ENCODE results near the gene UBAC1. TPM values are rescaled to one million over a fixed set of nuclear protein-coding genes. Genes with fewer than 3 reads are reported as not detected.

Gene UBAC1
- total and polyA plus RNA-seq, 4 donors: 16.2 to 115 (median 16.4) TPM

- DNase-seq (ENCODE audit: low spot score): no peak
- TF ChIP-seq ATF3 (IDR thresholded peaks at IDR 0.05) (no peak), YY1 (IDR thresholded peaks at IDR 0.05) (no peak), MAX (IDR thresholded peaks at IDR 0.05) (no peak), NR2F2 (IDR thresholded peaks at IDR 0.05) (no peak), TAF1 (conservative IDR thresholded peaks at IDR 0.05) (no peak), SP1 (IDR thresholded peaks at IDR 0.05) (no peak), CTCF (IDR thresholded peaks at IDR 0.05; ENCODE audit: low read depth, low read length, missing input control) (no peak), REST (IDR thresholded peaks at IDR 0.05) (no peak), GABPA (IDR thresholded peaks at IDR 0.05 in 1 of 2, conservative IDR thresholded peaks at IDR 0.05 in 1 of 2) (no peak), ZBTB33 (IDR thresholded peaks at IDR 0.05) (no peak), EGR1 (IDR thresholded peaks at IDR 0.05; ENCODE audit: low read depth in 2 of 2) (no peak), JUND (IDR thresholded peaks at IDR 0.05) (no peak), FOXA2 (IDR thresholded peaks at IDR 0.05) (no peak), RXRA (IDR thresholded peaks at IDR 0.05) (no peak), HNF4G (IDR thresholded peaks at IDR 0.05) (no peak), FOXA1 (IDR thresholded peaks at IDR 0.05) (no peak), RAD21 (IDR thresholded peaks at IDR 0.05) (no peak), HNF4A (conservative IDR thresholded peaks at IDR 0.05) (no peak)
- H3K36me3 ChIP-seq (ENCODE audit: control insufficient read depth in 4 of 4, insufficient read depth in 3 of 4, low read depth in 1 of 4, low read length in 3 of 4): no peaks in the 10 kb centered on the region
- H3K9ac ChIP-seq (ENCODE audit: low read depth in 1 of 2, low read length in 2 of 2): peak overlapping the region; percentile 15 to 17
- H3K27ac ChIP-seq (ENCODE audit: low read depth in 1 of 2, low read length in 2 of 2): peak overlapping the region; percentile 90 to 93
- H3K4me1 ChIP-seq (ENCODE audit: control insufficient read depth in 4 of 4, insufficient read depth in 4 of 4, low read length in 3 of 4): peaks cover 19 to 51% (median 34%) of the 10 kb centered on the region in 4 donors
- H3K4me3 ChIP-seq (ENCODE audit: low read depth in 1 of 3, low read length in 3 of 3): no peak overlapping the region
- H3K27me3 ChIP-seq (ENCODE audit: control insufficient read depth in 4 of 4, insufficient read depth in 4 of 4, low read length in 3 of 4): no peaks in the 10 kb centered on the region
- H3K9me3 ChIP-seq (ENCODE audit: control insufficient read depth in 4 of 4, low read length in 3 of 4): no peaks in the 10 kb centered on the region
- WGBS: 64% methylated on average over 13 of the region's 13 CpGs
Observed at GRCh38 chr9:135993409-135993742, 32.2 kb upstream of the UBAC1 start.

Measured in liver (tissue), 9 donors.